GM19324 (cell line): ENCODE measurements around the gene PEX11B.

Experiments used
- ATAC-seq: cut with Tn5 transposase; IDR thresholded peaks from one replicate; pipeline ENCODE4 v1.9.1; 2021; ENCODE audit warnings: mild to moderate bottlenecking, moderate library complexity; ENCODE audit not compliant: unreplicated experiment, low FRiP score

Gene PEX11B

GRCh38 chr1:145918144-145918991 is at the start of gene PEX11B:
PEX11B (minus strand) TSS chr1:145918717; CDS start chr1:145918688, 29 bp downstream.
- ATAC-seq, result peak; percentile 92

GRCh38 chr1:145967288-145967687 is 48.8 kb upstream of the PEX11B start:
- ATAC-seq, result no peak

GRCh38 chr1:145965119-145965744 is 46.7 kb upstream of the PEX11B start:
- no peak for ATAC-seq

- ATAC-seq, result peak; percentile 92
Observed at GRCh38 chr1:145964328-145965118, 46.0 kb upstream of the PEX11B start, which contains the start of the genes ANKRD34A and POLR3GL. ANKRD34A (minus strand) TSS chr1:145964575; CDS start chr1:145961759, 2,816 bp downstream. POLR3GL (plus strand) TSS chr1:145964690; CDS start chr1:145974866, 10,176 bp downstream.

- no peak for ATAC-seq
Observed at GRCh38 chr1:145963265-145964019, 44.9 kb upstream of the PEX11B start.

GRCh38 chr1:145962157-145963102 is 43.9 kb upstream of the PEX11B start:
- no peak for ATAC-seq

GRCh38 chr1:145961425-145962156 is 43.1 kb upstream of the PEX11B start:
- no peak for ATAC-seq

GRCh38 chr1:145961109-145961424 is 42.5 kb upstream of the PEX11B start:
- no peak for ATAC-seq

- ATAC-seq, result no peak
Observed at GRCh38 chr1:145960468-145961108, 42.1 kb upstream of the PEX11B start.

GRCh38 chr1:145959957-145960467 is 41.5 kb upstream of the PEX11B start:
- no peak for ATAC-seq

GRCh38 chr1:145959333-145959732 is 40.8 kb upstream of the PEX11B start:
- no peak for ATAC-seq

GRCh38 chr1:145958734-145959133 is 40.2 kb upstream of the PEX11B start:
- ATAC-seq, result no peak

- ATAC-seq, result peak; percentile 91
Observed at GRCh38 chr1:145957443-145958319, 39.2 kb upstream of the PEX11B start, which contains the start of gene LIX1L. LIX1L (minus strand) TSS chr1:145958017; CDS start chr1:145957927, 90 bp downstream.

GRCh38 chr1:145956781-145957442 is 38.4 kb upstream of the PEX11B start:
- no peak for ATAC-seq

GRCh38 chr1:145956361-145956760 is 37.8 kb upstream of the PEX11B start:
- ATAC-seq, result no peak

- ATAC-seq, result no peak
Observed at GRCh38 chr1:145955436-145955835, 36.9 kb upstream of the PEX11B start.
